GM18907 (cell line): ENCODE measurements around the gene ADAMTS20.

Source experiments
- ATAC-seq: cut with Tn5 transposase; IDR thresholded peaks from one replicate; pipeline ENCODE4 v1.9.1; 2021; ENCODE audit warnings: mild to moderate bottlenecking, moderate library complexity; ENCODE audit not compliant: unreplicated experiment

The ADAMTS20 gene

GRCh38 chr12:43493261-43493797 is 58.7 kb downstream of the ADAMTS20 start:
- ATAC-seq: no peak

GRCh38 chr12:43482311-43483085 is 69.5 kb downstream of the ADAMTS20 start:
- ATAC-seq: no peak

- no peak for ATAC-seq
These were observed 71.4 kb downstream of the ADAMTS20 start for GRCh38 chr12:43480591-43480990.

- no peak for ATAC-seq
These were observed 89.3 kb downstream of the ADAMTS20 start for GRCh38 chr12:43462741-43463140.

GRCh38 chr12:43462080-43462479 is 89.9 kb downstream of the ADAMTS20 start:
- ATAC-seq: no peak

GRCh38 chr12:43459285-43459684 is 92.7 kb downstream of the ADAMTS20 start:
- no peak for ATAC-seq

GRCh38 chr12:43453761-43454160 is 98.2 kb downstream of the ADAMTS20 start:
- no peak for ATAC-seq

- no peak for ATAC-seq
These were observed 107.0 kb downstream of the ADAMTS20 start for GRCh38 chr12:43444940-43445564.

- no peak for ATAC-seq
These were observed 115.4 kb downstream of the ADAMTS20 start for GRCh38 chr12:43436597-43436996.

- ATAC-seq: no peak
These were observed 117.4 kb downstream of the ADAMTS20 start for GRCh38 chr12:43434614-43435013.

- no peak for ATAC-seq
These were observed 123.9 kb downstream of the ADAMTS20 start for GRCh38 chr12:43428088-43428600.

GRCh38 chr12:43425361-43425760 is 126.6 kb downstream of the ADAMTS20 start:
- ATAC-seq: no peak

GRCh38 chr12:43416981-43417380 is 135.0 kb downstream of the ADAMTS20 start:
- ATAC-seq: no peak

- peak; percentile 72 for ATAC-seq
These were observed 144.0 kb downstream of the ADAMTS20 start for GRCh38 chr12:43407816-43408645.

GRCh38 chr12:43406801-43407200 is 145.2 kb downstream of the ADAMTS20 start:
- ATAC-seq: no peak

- ATAC-seq: no peak
These were observed 149.6 kb downstream of the ADAMTS20 start for GRCh38 chr12:43402436-43402835.

GRCh38 chr12:43401096-43401495 is 150.9 kb downstream of the ADAMTS20 start:
- ATAC-seq: no peak

- ATAC-seq: no peak
These were observed 155.3 kb downstream of the ADAMTS20 start for GRCh38 chr12:43396671-43397070.

- no peak for ATAC-seq
These were observed 159.9 kb downstream of the ADAMTS20 start for GRCh38 chr12:43392116-43392515.

- ATAC-seq: no peak
These were observed 170.1 kb downstream of the ADAMTS20 start for GRCh38 chr12:43381879-43382278.

- no peak for ATAC-seq
These were observed 173.6 kb downstream of the ADAMTS20 start for GRCh38 chr12:43378448-43378847.
